Dendritic cell treated with granulocyte-macrophage colony-stimulating factor and Interleukin-4, amounts not matched to agents 40 ng/mL and 50 ng/mL, for 4 days (primary cell): ENCODE measurements around the gene POLR3F.
"Not testable (repeated sequence)": the region's sequence is repeated elsewhere in the genome, so short reads cannot be mapped to it uniquely, and the experiment has no call there.

Experiments used
- H3K27ac Mint-ChIP-seq: one replicate; pipeline ENCODE4 v1.8.0; 2022; ENCODE audit warnings: mild to moderate bottlenecking, mixed read lengths
- H3K27me3 Mint-ChIP-seq: one replicate; pipeline ENCODE4 v1.8.0; 2022; ENCODE audit warnings: mild to moderate bottlenecking, mixed read lengths
- H3K36me3 Mint-ChIP-seq: one replicate; pipeline ENCODE4 v1.8.0; 2022; ENCODE audit warnings: low read depth, mixed read lengths
- H3K4me1 Mint-ChIP-seq: one replicate; pipeline ENCODE4 v1.8.0; 2022; ENCODE audit warnings: low read depth, mixed read lengths
- H3K4me3 Mint-ChIP-seq: one replicate; pipeline ENCODE4 v1.8.0; 2022; ENCODE audit warnings: mild to moderate bottlenecking, moderate library complexity, mixed read lengths
- H3K9me3 Mint-ChIP-seq: one replicate; pipeline ENCODE4 v1.8.0; 2022; ENCODE audit warnings: mixed read lengths
- intact Hi-C: fragments of 100-400 bp; cut with micrococcal nuclease; formaldehyde crosslinking; loops from one replicate; pipeline ENCODE4 v1.15.0; 2022

The POLR3F gene

DNA sequence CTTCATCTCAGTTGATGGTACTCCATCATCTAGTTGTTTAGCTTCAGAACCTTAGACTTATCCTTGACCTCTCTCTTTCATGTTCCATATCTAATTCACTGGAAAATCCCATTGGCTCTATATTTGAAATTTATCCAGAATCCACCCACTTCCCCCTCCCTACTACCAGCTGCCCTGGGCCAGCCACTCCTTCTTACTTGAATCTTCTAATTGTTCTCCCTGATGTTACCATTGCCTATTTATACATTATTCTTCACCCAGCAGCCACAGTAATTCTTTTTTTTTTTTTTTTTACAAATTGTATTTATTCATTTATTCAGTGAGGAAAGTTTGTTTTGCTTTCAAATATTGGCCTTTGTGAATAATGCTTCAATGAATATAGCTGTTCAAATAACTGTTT is 48.8 kb downstream of the POLR3F start:
- intact Hi-C loops = no loop called here
- Mint-ChIP-seq H3K4me1 (peaks cover 23% of the 10 kb centered on the region), H3K27ac (no peak overlapping the region), H3K27me3 (no peaks in the 10 kb centered on the region), H3K9me3 (no peaks in the 10 kb centered on the region), H3K36me3 (peaks cover 18% of the 10 kb centered on the region), H3K4me3 (no peak overlapping the region)

GRCh38 chr20:18522066-18522465 is 54.9 kb downstream of the POLR3F start:
- H3K27me3 Mint-ChIP-seq, H3K4me3 Mint-ChIP-seq, H3K27ac Mint-ChIP-seq, intact Hi-C loops, H3K4me1 Mint-ChIP-seq, H3K9me3 Mint-ChIP-seq, H3K36me3 Mint-ChIP-seq: not testable (repeated sequence)

GRCh38 chr20:18523066-18523465 is 55.9 kb downstream of the POLR3F start:
- Mint-ChIP-seq H3K9me3 (no peaks in the 10 kb centered on the region), H3K4me3 (no peak overlapping the region), H3K27me3 (no peaks in the 10 kb centered on the region), H3K36me3 (no peaks in the 10 kb centered on the region), H3K27ac (no peak overlapping the region), H3K4me1 (no peaks in the 10 kb centered on the region)
- intact Hi-C loops = no loop called here

- no peak overlapping the region for H3K27ac Mint-ChIP-seq
- no peaks in the 10 kb centered on the region for H3K36me3 Mint-ChIP-seq
These were observed 57.5 kb downstream of the POLR3F start for GRCh38 chr20:18524646-18525045.

DNA sequence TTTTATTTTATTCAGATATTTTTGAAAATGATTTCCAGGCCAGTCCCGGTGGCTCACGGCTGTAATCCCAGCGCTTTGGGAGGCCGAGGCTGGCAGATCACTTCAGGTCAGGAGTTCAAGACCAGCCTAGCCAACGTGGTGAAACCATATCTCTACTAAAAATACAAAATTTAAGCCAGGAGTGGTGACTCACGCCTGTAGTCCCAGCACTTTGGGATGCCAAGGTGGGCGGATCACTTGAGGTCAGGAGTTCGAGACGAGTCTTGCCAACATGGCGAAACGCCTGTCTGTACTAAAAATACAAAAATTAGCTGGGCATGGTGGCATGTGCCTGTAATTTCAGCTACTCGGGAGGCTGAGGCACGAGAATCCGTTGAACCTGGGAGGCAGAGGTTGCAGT is 59.6 kb downstream of the POLR3F start:
- H3K27me3 Mint-ChIP-seq = not testable (repeated sequence)

More at GRCh38 chr20:18524646-18525045, 57.5 kb downstream of the POLR3F start:
- intact Hi-C loops = no loop called here
- Mint-ChIP-seq H3K27me3 (no peaks in the 10 kb centered on the region), H3K4me1 (no peaks in the 10 kb centered on the region), H3K9me3 (no peaks in the 10 kb centered on the region), H3K4me3 (no peak overlapping the region)

DNA sequence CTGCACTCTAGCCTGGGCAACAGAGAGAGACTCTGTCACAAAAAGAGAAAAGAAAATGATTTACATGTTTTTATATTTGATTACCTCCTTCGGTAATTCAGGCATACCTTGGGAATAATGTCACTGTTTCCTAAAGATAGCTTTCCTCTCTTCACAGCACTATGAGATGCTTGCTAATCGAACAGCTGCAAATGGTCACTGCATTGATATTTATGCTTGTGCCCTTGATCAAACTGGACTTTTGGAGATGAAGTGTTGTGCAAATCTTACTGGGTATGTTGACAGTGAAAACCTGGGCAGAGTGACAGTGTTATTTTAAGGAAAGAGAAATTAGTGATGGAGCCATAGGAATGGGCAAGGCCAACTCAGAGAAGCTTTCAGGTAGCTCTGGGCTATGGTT is 60.1 kb downstream of the POLR3F start:
- Mint-ChIP-seq H3K4me1 (no peaks in the 10 kb centered on the region), H3K27ac (no peak overlapping the region), H3K4me3 (no peak overlapping the region), H3K36me3 (peaks cover 21% of the 10 kb centered on the region), H3K9me3 (no peaks in the 10 kb centered on the region), H3K27me3 (no peaks in the 10 kb centered on the region)
- intact Hi-C loops = no loop called here

More for the DNA sequence above, 59.6 kb downstream of the POLR3F start:
- peaks cover 15% of the 10 kb centered on the region for H3K36me3 Mint-ChIP-seq
- H3K27ac Mint-ChIP-seq, H3K9me3 Mint-ChIP-seq, intact Hi-C loops, H3K4me3 Mint-ChIP-seq, H3K4me1 Mint-ChIP-seq: not testable (repeated sequence)

- H3K36me3 Mint-ChIP-seq = peaks cover 26% of the 10 kb centered on the region
- H3K9me3 Mint-ChIP-seq = no peaks in the 10 kb centered on the region
- no peaks in the 10 kb centered on the region for H3K4me1 Mint-ChIP-seq
- no peak overlapping the region for H3K27ac Mint-ChIP-seq
- H3K27me3 Mint-ChIP-seq = no peaks in the 10 kb centered on the region
- H3K4me3 Mint-ChIP-seq = no peak overlapping the region
- intact Hi-C loops = no loop called here
These were observed 60.6 kb downstream of the POLR3F start for GRCh38 chr20:18527836-18528235.

DNA sequence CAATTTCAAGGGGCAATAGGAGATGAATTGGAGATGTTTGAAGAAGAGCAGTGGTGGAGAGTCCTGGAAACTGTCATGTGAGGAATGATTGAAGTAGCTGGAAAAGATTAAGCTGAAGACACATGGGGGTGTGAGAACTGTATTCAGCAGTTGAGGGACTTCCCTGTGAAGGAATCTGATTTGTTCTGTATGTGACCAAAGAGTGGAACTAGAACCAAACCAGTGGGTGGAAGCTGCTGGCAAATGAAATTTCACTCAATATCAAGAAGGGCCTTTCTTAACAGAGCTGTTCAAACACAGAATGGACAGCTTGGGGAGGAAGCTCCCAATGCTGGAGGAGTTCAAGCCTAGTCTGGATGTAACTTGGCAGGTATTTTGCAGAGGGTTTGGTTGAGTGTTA is 61.9 kb downstream of the POLR3F start:
- H3K27me3 Mint-ChIP-seq = no peaks in the 10 kb centered on the region
- no peak overlapping the region for H3K4me3 Mint-ChIP-seq
- no peaks in the 10 kb centered on the region for H3K4me1 Mint-ChIP-seq
- peaks cover 38% of the 10 kb centered on the region for H3K36me3 Mint-ChIP-seq
- H3K27ac Mint-ChIP-seq = no peak overlapping the region
- intact Hi-C loops = no loop called here
- no peaks in the 10 kb centered on the region for H3K9me3 Mint-ChIP-seq

- Mint-ChIP-seq H3K27ac (no peak overlapping the region), H3K4me1 (no peaks in the 10 kb centered on the region), H3K36me3 (peaks cover 72% of the 10 kb centered on the region), H3K27me3 (no peaks in the 10 kb centered on the region), H3K9me3 (no peaks in the 10 kb centered on the region), H3K4me3 (no peak overlapping the region)
- intact Hi-C loops = no loop called here
These were observed 65.4 kb downstream of the POLR3F start for GRCh38 chr20:18532626-18533025.

DNA sequence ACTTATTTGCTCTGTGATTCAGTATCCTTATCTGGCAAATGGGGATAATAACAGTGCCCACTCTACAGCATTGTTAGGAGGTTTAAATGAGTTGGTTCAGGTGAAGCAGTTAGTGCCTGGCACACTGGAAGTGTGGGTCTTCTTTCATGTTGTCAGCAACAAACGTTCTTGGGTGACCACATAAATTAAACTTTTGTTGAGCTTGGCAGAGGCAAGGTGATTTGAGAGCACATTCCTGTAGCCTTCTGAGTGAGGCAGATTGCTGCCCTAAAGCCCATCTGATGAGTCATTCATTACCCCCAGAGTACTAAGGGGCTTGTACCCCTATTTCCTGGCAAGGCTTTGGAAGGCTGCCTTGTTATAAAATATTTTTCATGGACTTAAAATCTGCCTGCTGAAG is 66.3 kb downstream of the POLR3F start:
- peaks cover 80% of the 10 kb centered on the region for H3K36me3 Mint-ChIP-seq
- no peaks in the 10 kb centered on the region for H3K27me3 Mint-ChIP-seq
- intact Hi-C loops = no loop called here
- no peaks in the 10 kb centered on the region for H3K9me3 Mint-ChIP-seq
- no peak overlapping the region for H3K4me3 Mint-ChIP-seq
- H3K27ac Mint-ChIP-seq = no peak overlapping the region
- H3K4me1 Mint-ChIP-seq = no peaks in the 10 kb centered on the region

DNA sequence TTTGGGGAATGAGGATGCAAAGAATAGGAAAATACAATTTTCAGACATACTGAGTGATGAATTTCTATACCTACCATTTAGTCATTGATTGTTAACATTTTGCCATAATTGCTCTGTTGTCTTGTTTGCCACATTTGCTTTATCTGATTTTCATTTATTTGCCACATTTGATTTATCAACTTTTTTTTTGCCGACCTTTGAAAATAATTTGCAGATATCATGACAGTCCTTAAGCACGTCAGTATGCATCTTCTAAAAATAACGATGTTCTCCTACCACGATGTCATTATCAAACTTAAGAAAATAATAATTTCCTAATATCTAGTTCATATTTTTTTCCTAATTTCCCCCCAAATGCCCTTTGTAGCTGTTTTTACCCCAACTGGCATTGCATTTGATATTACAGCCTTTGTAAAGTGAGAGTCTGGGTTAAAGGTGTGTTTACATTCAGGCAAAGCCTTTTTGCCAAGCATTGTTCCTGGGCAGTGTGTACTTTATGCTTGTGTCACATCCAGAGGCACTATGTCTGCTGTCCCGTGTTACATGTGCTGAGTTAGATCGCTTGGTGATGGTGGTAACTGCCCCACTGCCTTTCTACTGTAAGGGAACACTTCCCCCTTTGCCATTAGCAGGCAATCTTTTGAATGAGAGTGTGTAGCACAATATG is 66.9 kb downstream of the POLR3F start:
- no peaks in the 10 kb centered on the region for H3K9me3 Mint-ChIP-seq
- no peaks in the 10 kb centered on the region for H3K27me3 Mint-ChIP-seq
- peaks cover 86% of the 10 kb centered on the region for H3K36me3 Mint-ChIP-seq
- intact Hi-C loops = no loop called here
- H3K4me1 Mint-ChIP-seq = no peaks in the 10 kb centered on the region
- no peak overlapping the region for H3K27ac Mint-ChIP-seq
- H3K4me3 Mint-ChIP-seq = no peak overlapping the region
